HPDE6-E6E7 (cell line): Measurements from ENCODE around the gene EIF5.

ENCODE experiments used
- DNase-seq: peaks from one replicate; pipeline ENCODE4 v3.0.0; 2011; ENCODE audit warnings: missing footprints; ENCODE audit errors: extremely low spot score

Gene EIF5

GRCh38 chr14:103370087-103370486 lies 36.0 kb downstream of the EIF5 start:
- DNase-seq: no peak

GRCh38 chr14:103372017-103372416 lies 38.0 kb downstream of the EIF5 start:
- DNase-seq: no peak

GRCh38 chr14:103372552-103373304 lies 38.7 kb downstream of the EIF5 start:
- peak; percentile 98 for DNase-seq

DNA sequence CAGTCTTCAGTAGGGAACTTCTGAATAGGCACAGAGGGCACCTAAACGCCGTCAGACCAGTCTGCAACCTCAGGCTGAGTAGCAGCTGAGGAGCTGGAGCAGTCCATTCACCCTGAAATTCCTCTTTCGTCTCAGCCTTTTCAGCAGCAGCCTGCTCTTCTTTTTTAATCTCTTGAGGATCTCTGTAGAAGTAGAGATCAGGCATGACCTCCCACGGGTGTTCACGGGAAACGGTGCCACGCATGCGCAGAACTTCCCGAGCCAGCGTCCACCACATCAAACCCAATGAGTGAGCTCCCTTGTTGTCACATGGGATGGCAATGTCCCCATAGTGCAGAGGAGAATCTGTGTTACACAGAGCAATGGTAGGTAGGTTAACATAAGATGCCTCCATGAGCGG lies 40.1 kb downstream of the EIF5 start:
- no peak for DNase-seq

DNA sequence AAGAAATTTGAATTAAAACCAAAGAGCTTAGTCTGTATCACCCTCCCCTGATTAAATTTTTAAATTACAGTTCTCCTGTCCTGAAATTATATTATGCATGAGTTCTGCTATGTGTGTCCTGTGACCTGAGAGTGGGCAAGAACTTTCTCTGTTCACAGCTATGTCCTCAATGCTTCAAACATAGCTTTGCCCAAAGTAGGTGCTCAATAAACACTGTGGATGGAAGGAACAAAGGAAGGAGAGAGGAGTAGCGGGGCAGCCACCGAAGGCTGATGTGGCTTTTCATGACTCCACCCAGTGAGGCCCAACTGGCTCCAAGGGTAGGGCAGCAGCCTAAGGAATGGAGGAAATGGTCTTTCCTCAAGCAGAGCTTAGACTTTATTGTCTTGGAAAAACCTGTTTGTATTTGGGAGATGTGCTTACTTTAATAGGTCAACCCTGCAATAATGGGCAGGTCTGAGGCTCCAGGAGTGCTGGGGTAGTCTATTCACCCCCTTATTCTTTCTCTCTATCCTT lies 43.5 kb downstream of the EIF5 start:
- no peak for DNase-seq

DNA sequence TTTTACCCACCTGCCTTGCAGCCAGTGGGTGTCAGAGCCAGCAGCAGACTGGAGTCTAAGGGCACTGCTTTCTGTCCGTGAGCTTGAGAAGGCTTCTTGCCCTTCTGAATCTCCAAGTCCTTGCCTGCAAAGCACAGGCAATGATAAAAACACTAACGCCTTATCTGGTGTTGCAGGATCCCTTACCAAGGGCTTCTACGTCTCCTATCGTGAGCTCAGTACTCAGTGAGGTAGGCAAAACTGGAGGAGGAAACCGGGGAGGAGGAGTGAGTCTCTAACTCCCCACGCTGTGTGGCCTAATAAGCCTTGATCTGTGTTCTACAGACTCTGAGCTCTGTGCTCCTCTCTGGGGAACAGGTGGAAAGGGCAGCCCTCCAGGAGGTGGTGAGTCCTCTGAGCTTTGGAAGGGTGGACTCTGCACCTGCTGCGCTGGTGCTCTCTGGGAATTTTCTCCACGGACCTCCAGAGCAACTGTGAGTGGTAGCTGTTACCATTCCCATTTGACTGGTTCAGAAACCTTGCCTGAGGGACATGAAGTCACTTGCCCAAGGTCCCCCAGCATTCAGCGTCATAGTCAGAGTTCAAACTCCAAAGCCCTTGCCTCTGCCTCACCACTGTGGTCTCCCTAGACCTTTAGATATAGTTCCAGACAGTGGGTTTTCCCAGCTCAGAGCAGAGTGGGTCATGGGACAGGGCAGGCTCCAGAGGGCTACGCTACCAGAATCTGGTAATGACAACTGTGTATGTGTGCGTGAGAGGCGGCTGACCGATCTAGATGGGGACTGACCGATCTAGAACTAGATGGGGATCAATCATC lies 44.2 kb downstream of the EIF5 start:
- DNase-seq: no peak

DNA sequence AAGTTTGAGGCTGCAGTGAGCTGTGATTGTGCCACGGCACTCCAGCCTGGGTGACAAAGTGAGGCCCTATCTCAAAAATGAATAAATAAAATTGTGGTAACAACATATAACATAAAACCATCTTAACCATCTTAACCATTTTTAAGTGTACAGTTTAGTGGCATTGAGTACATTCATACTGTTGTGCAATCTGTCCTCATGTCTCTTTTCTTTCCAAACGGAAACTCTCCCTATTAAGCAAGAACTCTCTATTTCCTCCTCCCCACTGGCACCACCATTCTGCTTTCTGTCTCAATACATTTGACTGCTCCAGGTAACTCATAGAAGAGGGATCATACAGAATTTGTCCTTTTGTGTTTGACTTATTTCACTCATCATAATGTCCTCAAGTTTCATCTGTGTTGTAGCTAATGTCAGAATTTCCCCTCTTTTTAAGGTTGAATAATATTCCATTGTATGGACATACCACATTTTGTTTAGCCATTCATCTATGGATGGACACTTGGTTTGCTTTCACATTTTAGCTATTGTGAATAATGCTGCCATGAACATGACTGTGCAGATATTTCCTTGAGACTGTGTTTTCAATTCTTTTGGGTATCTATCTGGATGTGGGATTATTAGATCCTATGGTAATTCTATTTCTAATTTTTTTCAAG lies 46.8 kb downstream of the EIF5 start:
- no peak for DNase-seq

GRCh38 chr14:103382376-103382775 lies 48.3 kb downstream of the EIF5 start:
- no peak for DNase-seq

DNA sequence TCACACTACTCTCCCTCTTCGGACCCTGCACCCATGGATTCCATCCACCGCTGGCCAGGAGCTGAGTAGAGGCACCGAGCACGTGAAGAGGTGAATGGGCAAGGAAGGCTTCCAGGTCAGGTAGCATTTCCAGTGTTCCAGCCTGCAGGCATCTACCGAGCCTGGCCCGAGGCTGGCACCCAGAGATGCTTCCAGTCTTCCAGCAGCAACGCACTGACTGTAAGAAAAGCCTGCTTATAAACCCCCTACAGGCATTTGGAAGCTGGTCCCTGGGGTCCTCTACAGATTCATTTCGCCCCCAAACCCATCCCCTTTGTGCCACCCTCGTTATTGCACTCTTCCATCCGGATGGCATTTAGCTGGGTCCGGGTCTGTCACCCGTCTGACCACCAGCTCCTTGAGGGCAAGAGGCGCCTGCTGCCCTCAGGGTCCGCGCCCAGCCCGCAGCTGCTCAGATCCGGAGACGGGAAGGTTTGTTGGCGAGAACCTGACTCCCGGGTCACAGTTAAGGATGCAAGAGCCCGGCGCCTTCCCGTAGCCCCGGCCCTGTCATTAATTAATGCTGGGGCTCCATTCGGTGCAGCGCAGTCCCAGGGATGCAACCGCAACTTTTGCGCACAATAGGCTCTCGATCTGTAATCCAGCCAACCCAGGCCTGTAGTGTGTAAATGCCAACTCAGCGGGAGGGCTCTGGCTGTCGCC lies 50.6 kb downstream of the EIF5 start:
- DNase-seq: no peak

GRCh38 chr14:103385152-103385928 lies 51.3 kb downstream of the EIF5 start, which contains the start of gene MARK3:
MARK3 (plus strand) TSS chr14:103385415; CDS start chr14:103386030, 615 bp downstream.
- DNase-seq: peak; percentile 97

GRCh38 chr14:103385929-103386712 lies 52.1 kb downstream of the EIF5 start:
- DNase-seq: no peak

DNA sequence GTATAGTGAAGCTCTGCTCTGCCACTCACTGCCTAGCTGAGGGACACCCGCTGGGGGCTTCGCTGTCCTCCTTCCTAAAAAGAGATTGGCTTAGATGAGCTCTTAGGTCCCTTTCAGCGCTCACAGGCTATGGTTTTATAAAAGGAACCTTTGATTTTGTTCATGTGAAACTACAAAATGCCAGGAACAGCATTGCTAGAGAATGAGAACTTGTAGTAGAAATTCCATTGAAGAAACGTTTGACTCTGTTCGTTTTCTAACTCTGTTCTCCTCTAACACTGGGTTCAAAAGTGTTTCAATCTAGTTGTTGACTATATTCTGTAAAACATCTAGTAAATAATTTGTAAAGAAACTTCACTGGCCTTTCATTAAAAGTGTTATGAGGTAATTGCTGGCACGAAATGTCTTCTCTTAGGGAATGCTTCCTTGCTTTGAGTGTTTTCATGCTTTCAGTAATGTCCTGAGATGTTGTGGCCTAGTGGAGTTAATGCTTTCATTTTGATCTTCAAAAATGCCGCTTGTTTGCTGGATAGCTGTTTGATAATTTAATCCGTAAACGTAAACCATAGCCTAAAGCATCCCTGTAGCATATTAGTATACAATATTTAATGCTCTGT lies 52.8 kb downstream of the EIF5 start:
- no peak for DNase-seq

DNA sequence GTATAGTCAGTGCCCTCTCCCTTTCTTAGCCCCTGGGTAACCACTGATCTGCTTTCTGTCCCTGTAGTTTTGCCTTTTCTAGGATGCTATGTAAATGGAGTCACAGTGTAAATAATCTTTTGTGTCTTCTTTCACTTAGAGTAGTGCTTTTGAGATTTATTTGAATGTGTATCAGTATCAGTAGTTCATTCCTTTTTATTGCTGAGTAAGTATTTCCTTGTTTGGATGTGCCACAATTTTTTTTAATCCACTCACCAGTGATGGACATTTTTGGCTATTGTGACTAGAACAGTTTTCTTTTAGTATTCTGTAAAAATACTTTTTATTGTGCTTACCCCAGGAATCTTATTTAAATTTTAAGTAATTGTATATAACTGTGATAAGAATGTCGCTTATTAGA lies 54.6 kb downstream of the EIF5 start:
- no peak for DNase-seq

GRCh38 chr14:103390605-103391004 lies 56.6 kb downstream of the EIF5 start:
- no peak for DNase-seq

DNA sequence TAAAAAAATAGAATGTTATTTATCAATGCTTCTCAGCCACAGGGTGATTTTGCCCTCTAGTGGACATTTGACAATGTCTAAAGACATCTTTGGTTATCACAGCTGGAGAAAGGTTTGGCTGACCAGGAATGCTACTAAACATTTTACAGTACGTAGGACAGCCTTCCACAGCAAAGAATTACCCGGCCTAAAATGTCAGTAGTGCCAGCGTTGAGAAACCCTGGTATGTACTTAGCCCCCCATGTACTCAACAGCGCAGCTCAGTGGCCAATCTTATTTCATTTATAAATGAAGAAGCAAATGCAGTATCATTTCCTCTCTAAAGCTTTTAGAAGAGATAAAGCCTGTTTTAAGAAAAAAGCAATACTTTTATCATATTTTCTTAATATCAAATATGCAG lies 57.0 kb downstream of the EIF5 start:
- DNase-seq: no peak

GRCh38 chr14:103392106-103392505 lies 58.1 kb downstream of the EIF5 start:
- no peak for DNase-seq

GRCh38 chr14:103392572-103392971 lies 58.5 kb downstream of the EIF5 start:
- DNase-seq: no peak

DNA sequence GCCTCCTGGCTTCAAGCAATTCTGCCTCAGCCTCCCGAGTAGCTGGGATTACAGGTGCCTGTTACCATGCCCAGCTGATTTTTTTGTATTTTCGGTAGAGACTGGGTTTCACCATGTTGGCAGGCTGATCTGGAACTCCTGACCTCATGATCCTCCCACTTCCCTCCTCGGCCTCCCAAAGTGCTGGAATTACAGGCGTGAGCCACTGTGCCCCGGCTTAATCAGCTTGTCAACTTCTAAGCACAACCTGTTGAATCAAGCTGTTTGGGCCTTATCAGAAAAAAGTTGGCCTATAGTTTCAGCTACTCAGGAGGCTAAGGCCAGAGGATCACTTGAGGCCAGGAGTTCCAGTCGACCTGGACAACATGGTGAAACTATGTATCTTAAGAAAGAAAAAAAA lies 59.0 kb downstream of the EIF5 start:
- no peak for DNase-seq
